H54 (cell line): Measurements from ENCODE around the gene NUP214.
"Not testable (repeated sequence)": the region's sequence is repeated elsewhere in the genome, so short reads cannot be mapped to it uniquely, and the experiment has no call there.

ENCODE experiments used
- DNase-seq: peaks from one replicate; pipeline ENCODE4 v3.0.0; 2011; ENCODE audit warnings: low spot score, mixed read lengths; ENCODE audit not compliant: insufficient read length
- FAIRE-seq: peaks from 3 replicates; lab custom pipeline; 2011; peaks lifted over from hg19 to GRCh38; lab: Jason Lieb, UNC
- POLR2A ChIP-seq: IDR thresholded peaks from 2 replicates; pipeline ENCODE4 v1.6.1; 2011; ENCODE audit warnings: low read depth, mild to moderate bottlenecking, low read length

NUP214 gene

GRCh38 chr9:131260751-131261452 lies 135.5 kb downstream of the NUP214 start:
- FAIRE-seq (no peak), DNase-seq (no peak)
- TF ChIP-seq POLR2A, result no peak

DNA sequence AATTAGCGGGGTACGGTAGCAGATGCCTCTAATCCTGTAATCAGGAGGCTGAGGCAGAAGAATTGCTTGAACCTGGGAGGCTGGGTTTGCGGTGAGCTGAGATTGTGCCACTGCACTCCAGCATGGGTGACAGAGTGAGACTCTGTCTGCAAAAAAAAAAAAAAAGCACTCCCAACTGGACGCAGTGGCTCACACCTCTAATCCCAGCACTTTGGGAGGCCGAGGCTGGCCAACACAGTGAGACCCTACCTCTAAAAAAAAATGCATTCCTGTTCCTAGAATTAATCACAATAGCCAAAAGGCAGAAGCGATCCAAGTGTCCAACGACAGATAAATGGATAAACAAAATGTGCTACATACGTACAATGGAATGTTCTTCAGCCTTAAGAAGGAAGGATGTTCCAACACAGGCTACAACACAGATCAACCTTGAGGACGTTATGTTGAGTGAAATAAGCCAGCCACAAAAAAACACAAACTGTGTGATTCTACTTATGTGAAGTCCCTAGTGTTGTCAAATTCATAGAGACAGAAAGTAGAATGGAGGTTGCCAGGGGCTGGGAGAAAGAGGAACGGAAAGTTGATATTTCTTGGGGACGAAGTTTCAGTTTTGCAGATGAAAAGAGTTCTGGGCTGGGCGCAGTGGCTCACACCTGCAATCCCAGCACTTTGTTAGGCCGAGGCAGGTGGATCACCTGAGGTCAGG lies 137.1 kb downstream of the NUP214 start:
- TF ChIP-seq POLR2A, result no peak
- DNase-seq, result no peak
- FAIRE-seq, result no peak

GRCh38 chr9:131263033-131263343 lies 137.6 kb downstream of the NUP214 start:
- DNase-seq, FAIRE-seq: not testable (repeated sequence)

GRCh38 chr9:131263701-131264100 lies 138.3 kb downstream of the NUP214 start:
- no peak for FAIRE-seq
- DNase-seq, result no peak
- TF ChIP-seq POLR2A, result no peak

DNA sequence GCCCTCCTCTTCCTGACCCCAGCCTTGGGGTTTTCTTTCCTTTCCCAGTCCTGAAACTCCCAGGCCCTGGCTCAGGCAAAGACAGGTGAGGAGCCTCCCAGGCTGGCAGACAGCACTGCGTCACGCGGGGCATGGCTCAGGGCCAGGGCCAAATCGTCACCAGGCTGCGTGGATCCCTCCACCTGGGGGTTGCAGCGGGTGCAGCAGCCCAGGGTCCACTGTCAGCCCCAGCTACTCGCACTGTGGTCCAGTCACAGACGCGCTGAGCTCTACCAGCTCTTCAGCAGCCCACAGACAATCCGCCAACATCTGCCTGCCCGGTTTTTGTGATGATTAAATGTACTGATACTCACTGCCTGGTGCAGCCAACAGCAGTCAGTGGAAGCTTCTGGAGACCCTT lies 138.8 kb downstream of the NUP214 start:
- DNase-seq (no peak), FAIRE-seq (no peak)
- no peak for TF ChIP-seq POLR2A

DNA sequence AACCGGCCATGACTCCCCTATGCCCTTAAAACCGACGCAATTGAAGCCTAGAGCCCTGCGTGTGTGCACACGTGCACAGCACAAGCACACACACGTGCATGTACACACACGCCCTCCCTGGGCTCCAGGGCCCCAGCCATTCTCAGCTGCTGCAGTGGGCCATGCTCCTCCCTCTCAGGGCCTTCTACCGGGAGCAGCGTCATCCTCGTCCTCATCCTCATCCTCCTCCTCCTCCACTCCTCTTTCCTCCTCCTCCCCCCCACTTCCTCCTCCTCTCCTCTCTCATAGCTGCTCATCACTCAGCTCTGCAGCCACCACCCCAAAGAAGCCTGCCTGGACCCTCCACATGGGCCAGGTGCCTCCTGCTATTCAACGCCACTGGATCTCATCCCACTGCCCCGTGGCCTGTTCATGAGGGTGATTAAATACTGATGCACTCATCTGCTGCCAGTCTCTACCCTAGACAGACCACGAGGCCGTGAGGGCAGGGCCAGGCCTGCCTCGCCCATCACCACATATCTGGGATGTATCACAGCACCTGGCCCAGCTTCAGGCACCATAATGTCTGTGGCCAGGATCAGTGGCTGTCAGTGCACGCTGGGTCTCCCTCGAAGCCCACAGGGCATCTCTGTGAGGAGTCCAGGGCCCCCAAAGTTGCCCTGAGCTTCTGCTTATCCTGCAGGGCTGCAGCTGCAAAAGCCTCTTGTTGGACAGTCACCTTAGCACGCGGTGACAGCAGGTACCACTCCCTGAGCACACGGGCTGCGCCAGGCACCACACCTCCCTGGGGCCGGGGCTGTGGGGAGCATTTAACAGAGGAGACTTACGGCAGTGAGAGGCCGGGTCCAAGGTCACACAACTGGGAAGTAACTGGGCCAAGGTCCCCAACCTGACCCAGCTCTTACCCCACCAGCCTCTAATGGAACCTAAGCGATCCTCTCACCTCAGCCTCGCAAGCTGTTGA lies 141.2 kb downstream of the NUP214 start:
- no peak for FAIRE-seq
- no peak for DNase-seq
- TF ChIP-seq POLR2A, result no peak

DNA sequence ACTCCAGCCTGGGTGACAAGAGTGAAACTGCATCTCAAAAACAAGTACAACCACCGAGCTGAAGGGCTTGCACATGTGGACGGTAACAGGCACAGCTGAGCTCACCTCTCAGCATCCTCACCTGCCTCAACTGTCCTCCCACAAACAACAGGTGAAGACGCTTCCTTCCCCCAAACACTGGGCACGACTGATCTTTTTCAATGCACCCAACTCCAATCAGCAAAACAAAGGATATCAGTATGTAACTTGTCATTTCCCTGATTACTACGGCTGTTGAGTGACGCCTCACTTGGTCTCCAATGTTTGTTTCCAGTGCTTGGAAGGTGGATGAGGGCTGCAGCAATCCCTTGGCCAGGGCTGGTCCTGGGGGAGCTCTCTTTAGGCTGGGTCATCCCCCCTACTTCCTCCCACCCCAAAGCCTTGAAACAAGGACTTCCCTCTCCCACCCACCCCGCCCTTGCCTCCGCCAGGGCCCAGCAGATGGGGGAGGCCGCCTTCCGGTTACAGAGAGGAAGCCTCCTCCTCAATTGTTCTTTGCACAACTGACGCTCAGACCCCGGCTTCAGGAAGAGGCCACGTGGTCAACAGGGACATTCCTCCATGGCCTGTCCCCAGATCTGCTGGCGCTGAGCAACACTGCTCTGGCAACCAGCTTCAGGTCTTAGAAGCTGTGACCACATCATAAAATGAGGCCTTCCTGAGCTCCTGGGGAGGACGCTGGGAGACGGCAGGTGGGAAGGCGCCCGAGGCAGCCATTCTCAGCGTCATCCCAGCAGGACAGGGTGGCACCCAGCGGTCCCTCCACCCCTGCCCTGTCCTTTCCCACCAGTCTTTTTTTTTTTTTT lies 145.0 kb downstream of the NUP214 start:
- DNase-seq, result no peak
- TF ChIP-seq POLR2A, result no peak
- FAIRE-seq, result no peak

- not testable (repeated sequence) for FAIRE-seq, DNase-seq
Observed at GRCh38 chr9:131271016-131271273, 145.6 kb downstream of the NUP214 start.

- FAIRE-seq (no peak), DNase-seq (no peak)
- no peak for TF ChIP-seq POLR2A
Observed at GRCh38 chr9:131271506-131271931, 146.1 kb downstream of the NUP214 start.

DNA sequence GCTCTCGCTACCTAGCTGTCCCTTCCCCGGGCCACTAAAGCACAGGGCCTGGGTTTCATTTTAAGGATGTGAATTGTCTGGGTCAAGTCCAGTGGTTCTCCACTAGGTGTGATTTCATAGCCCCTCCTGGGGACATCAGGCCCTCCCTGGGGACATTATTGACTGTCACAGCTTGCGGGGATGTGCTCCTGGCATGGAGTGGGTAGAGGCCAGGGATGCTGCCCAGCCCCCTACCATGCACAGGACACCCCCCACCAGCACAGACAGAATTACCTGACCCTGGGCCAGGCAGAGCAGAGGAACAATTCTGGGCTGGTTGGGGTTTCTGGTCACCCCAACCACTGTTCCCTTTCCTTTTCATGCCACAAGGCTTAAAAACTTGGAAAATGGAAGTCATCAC lies 146.8 kb downstream of the NUP214 start:
- DNase-seq, result no peak
- TF ChIP-seq POLR2A, result no peak
- FAIRE-seq, result no peak

GRCh38 chr9:131273146-131273855 lies 147.9 kb downstream of the NUP214 start:
- no peak for TF ChIP-seq POLR2A
- DNase-seq (no peak), FAIRE-seq (no peak)

DNA sequence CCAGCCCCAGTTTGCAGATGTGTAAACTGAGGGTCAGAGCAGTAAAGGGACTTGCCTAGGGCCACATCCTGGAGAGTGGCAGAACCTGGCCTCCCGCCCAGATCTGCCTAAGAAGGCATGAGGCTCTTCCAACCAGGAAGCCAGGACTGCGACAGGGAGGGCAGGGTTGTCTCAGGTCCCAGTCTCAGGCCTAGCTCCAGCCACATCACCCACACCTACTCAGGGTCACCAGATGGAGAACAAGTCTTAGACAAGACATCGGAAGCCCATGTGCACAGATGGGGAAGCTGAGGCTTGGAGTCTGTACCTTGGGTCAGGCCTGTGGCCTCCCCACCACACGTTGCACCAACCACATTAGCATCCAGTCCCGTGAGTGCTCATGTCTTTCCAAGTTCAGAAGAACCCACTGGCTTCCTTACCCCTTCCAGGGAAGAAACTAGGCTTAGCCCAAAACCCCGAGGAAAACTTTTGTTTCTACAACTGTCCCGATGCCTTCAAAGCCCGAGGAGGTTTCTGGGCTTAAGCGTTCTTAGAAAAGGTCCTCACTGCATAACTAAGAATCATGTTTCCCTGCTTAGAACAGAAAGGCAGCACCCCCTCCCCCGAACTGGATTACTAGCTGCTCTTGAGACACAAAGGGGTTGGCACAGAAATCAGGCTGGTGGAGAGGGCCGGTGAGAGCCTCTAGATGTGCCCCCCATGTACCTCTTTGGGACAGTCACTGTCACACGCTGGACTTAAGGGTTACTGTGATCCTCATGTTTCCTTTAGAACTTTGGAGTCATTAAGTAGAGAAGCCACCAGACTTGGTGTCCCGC lies 148.7 kb downstream of the NUP214 start:
- FAIRE-seq (no peak), DNase-seq (no peak)

More for the DNA sequence above, 148.7 kb downstream of the NUP214 start:
- no peak for TF ChIP-seq POLR2A
